ENCODE measurements around the gene PDCL3. TPM values are rescaled to one million over a fixed set of nuclear protein-coding genes. Genes with fewer than 3 reads are reported as not detected.

PDCL3 gene
- total and polyA plus RNA-seq, 2 donors from 2014 or later = 20.1 to 29.8 TPM

- H3K4me1 ChIP-seq (ENCODE audit: control insufficient read depth in 2 of 3, insufficient read depth in 2 of 3, low read depth in 1 of 3, low read length in 3 of 3) = no peaks in the 10 kb centered on the region
- H3K9me3 ChIP-seq (ENCODE audit: control insufficient read depth in 2 of 3, insufficient read depth in 1 of 3, low read length in 3 of 3) = no peaks in the 10 kb centered on the region
- H3K27me3 ChIP-seq (ENCODE audit: control insufficient read depth, insufficient read depth, low read length) = no peaks in the 10 kb centered on the region
- FAIRE-seq (no peak), DNase-seq (no peak)
- H3K4me3 ChIP-seq (ENCODE audit: low read length in 3 of 3) = no peak overlapping the region
- H3K27ac ChIP-seq (ENCODE audit: low read depth in 2 of 2, low read length in 2 of 2) = no peak overlapping the region
- intact Hi-C loops (cut with DNase I) = no loop called here
- no peak overlapping the region for H3K9ac ChIP-seq (ENCODE audit: low read length in 3 of 3)
- TF ChIP-seq CTCF (IDR thresholded peaks at IDR 0.05; ENCODE audit: borderline replicate concordance, extremely low read depth, insufficient read depth) = no peak
- no peaks in the 10 kb centered on the region for H3K36me3 ChIP-seq (ENCODE audit: control insufficient read depth in 2 of 3, insufficient read depth in 3 of 3, low read length in 3 of 3)
Measured at GRCh38 chr2:100606332-100606725, 43.5 kb downstream of the PDCL3 start.

- no peaks in the 10 kb centered on the region for H3K27me3 ChIP-seq (ENCODE audit: control insufficient read depth, insufficient read depth, low read length)
- no peak overlapping the region for H3K4me3 ChIP-seq (ENCODE audit: low read length in 3 of 3)
- no peaks in the 10 kb centered on the region for H3K36me3 ChIP-seq (ENCODE audit: control insufficient read depth in 2 of 3, insufficient read depth in 3 of 3, low read length in 3 of 3)
- FAIRE-seq (no peak), DNase-seq (peak in 4 of 5 donors; percentile 29 to 46 (median 44))
- no peaks in the 10 kb centered on the region for H3K9me3 ChIP-seq (ENCODE audit: control insufficient read depth in 2 of 3, insufficient read depth in 1 of 3, low read length in 3 of 3)
- H3K27ac ChIP-seq (ENCODE audit: low read depth in 2 of 2, low read length in 2 of 2) = no peak overlapping the region
- H3K4me1 ChIP-seq (ENCODE audit: control insufficient read depth in 2 of 3, insufficient read depth in 2 of 3, low read depth in 1 of 3, low read length in 3 of 3) = no peaks in the 10 kb centered on the region
- intact Hi-C loops (cut with DNase I) = no loop called here
- no peak overlapping the region for H3K9ac ChIP-seq (ENCODE audit: low read length in 3 of 3)
- TF ChIP-seq CTCF (IDR thresholded peaks at IDR 0.05; ENCODE audit: borderline replicate concordance, extremely low read depth, insufficient read depth) = peak; percentile 75
Measured at GRCh38 chr2:100606726-100607343, 44.0 kb downstream of the PDCL3 start.

- Histone ChIP-seq H3K4me1 (ENCODE audit: control insufficient read depth in 2 of 3, insufficient read depth in 2 of 3, low read depth in 1 of 3, low read length in 3 of 3) (no peaks in the 10 kb centered on the region), H3K9me3 (ENCODE audit: control insufficient read depth in 2 of 3, insufficient read depth in 1 of 3, low read length in 3 of 3) (no peaks in the 10 kb centered on the region), H3K27ac (ENCODE audit: low read depth in 2 of 2, low read length in 2 of 2) (no peak overlapping the region), H3K9ac (ENCODE audit: low read length in 3 of 3) (no peak overlapping the region), H3K4me3 (ENCODE audit: low read length in 3 of 3) (no peak overlapping the region), H3K36me3 (ENCODE audit: control insufficient read depth in 2 of 3, insufficient read depth in 3 of 3, low read length in 3 of 3) (no peaks in the 10 kb centered on the region), H3K27me3 (ENCODE audit: control insufficient read depth, insufficient read depth, low read length) (no peaks in the 10 kb centered on the region)
- FAIRE-seq (no peak), DNase-seq (peak; percentile 81 to 87 (median 84))
- peak; percentile 50 for TF ChIP-seq CTCF (IDR thresholded peaks at IDR 0.05; ENCODE audit: borderline replicate concordance, extremely low read depth, insufficient read depth)
- intact Hi-C loops (cut with DNase I) = loop anchor here (5.0 kb wide), 1 partner anchor 372 kb away; no protein-coding TSS in a partner anchor
Measured at GRCh38 chr2:100610381-100610831, 47.6 kb downstream of the PDCL3 start.
